MCF 10A (cell line): ENCODE measurements around the gene IFNK. TPM values are rescaled to one million over a fixed set of nuclear protein-coding genes. Genes with fewer than 3 reads are reported as not detected.

Source experiments
- BruUV-seq: library from RNA; stranded (reverse); fragments of 400-500 nt; replicated peaks from 2 replicates; lab custom pipeline; 2021; lab: Mats Ljungman, UMichigan
- CTCF ChIA-PET: fragments of 300-600 bp; sonication (Branson Sonifier 250); formaldehyde crosslinking; extraction: SDS; loops from one replicate; lab custom pipeline; 2021; ENCODE audit warnings: antibody characterized with exemption, inconsistent platforms; lab: Yijun Ruan, JAX
- POLR2A ChIA-PET: fragments of 300-600, 350-650 bp; sonication (Branson Sonifier 250); formaldehyde crosslinking; extraction: SDS; loops from one replicate; lab custom pipeline; 2020; ENCODE audit warnings: antibody characterized with exemption, inconsistent platforms; lab: Yijun Ruan, JAX
- DNase-seq: peaks from one replicate; pipeline ENCODE4 v3.0.0-alpha.2; 2018; ENCODE audit not compliant: unreplicated experiment
- H3K27ac Mint-ChIP-seq: one replicate; pipeline ENCODE4 v1.8.0; 2022; ENCODE audit warnings: mild to moderate bottlenecking, low read depth, mixed read lengths; ENCODE audit not compliant: unreplicated experiment
- H3K27me3 Mint-ChIP-seq: one replicate; pipeline ENCODE4 v1.8.0; 2022; ENCODE audit warnings: mixed read lengths; ENCODE audit not compliant: insufficient read depth, unreplicated experiment
- H3K36me3 Mint-ChIP-seq: one replicate; pipeline ENCODE4 v1.8.0; 2022; ENCODE audit warnings: mild to moderate bottlenecking, moderate library complexity, mixed read lengths; ENCODE audit not compliant: insufficient read depth, unreplicated experiment
- H3K4me1 Mint-ChIP-seq: one replicate; pipeline ENCODE4 v1.8.0; 2022; ENCODE audit warnings: mixed read lengths; ENCODE audit not compliant: insufficient read depth, unreplicated experiment
- H3K4me3 Mint-ChIP-seq: one replicate; pipeline ENCODE4 v1.8.0; 2022; ENCODE audit warnings: mild to moderate bottlenecking, moderate library complexity, mixed read lengths; ENCODE audit not compliant: unreplicated experiment
- H3K9me3 Mint-ChIP-seq: one replicate; pipeline ENCODE4 v1.8.0; 2022; ENCODE audit warnings: mixed read lengths; ENCODE audit not compliant: unreplicated experiment
- intact Hi-C: fragments of 100-400 bp; cut with micrococcal nuclease; formaldehyde crosslinking; loops from 2 replicates; pipeline ENCODE4 v1.14.1; 2022
- total RNA-seq: library from RNA; stranded (reverse); gene quantifications from 2 replicates; pipeline ENCODE4 v1.2.3, GENCODE V29; 2022
- TF ChIP-seq, protein P1 (sequence below): fragments of 200-600 bp; IDR thresholded peaks from one replicate; pipeline ENCODE4 v1.8.0; 2022; ENCODE audit warnings: antibody characterized with exemption, mild to moderate bottlenecking; ENCODE audit not compliant: unreplicated experiment

IFNK gene
- total RNA-seq, 1 experiment from 2014 or later = not detected

DNA sequence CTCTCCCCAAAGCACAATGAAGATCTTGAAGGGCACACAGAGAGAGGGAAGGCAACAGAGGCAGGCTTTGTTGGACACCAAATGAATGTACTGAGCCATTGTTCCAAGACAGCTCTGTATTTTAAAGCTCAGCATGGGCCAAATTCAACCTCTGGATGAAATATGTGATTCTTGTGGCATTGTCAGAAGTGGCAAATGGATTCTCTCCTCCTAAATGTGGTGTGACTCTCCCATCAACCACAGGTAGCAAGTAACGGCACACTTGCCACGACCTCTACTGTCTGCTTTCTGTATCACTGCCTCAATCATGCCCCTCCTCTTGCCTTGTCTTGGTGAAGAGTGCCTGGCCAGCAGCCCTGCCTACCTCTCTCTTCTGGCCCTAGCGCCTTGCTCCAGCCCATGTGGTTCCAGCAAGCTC is 11.6 kb downstream of the IFNK start:
- intact Hi-C loops = no loop called here
- ChIA-PET CTCF (interaction anchor here (0.6 to 7.9 kb wide), 7 partner anchors 12 to 274 kb away, joined by 3 to 45 read pairs (median 4); no protein-coding TSS in a partner anchor), POLR2A (interaction anchor here (0.7 to 1.4 kb wide), 3 partner anchors 8 to 202 kb away, joined by 3 to 4 read pairs (median 3); no protein-coding TSS in a partner anchor)
- TF ChIP-seq, protein P1, sequence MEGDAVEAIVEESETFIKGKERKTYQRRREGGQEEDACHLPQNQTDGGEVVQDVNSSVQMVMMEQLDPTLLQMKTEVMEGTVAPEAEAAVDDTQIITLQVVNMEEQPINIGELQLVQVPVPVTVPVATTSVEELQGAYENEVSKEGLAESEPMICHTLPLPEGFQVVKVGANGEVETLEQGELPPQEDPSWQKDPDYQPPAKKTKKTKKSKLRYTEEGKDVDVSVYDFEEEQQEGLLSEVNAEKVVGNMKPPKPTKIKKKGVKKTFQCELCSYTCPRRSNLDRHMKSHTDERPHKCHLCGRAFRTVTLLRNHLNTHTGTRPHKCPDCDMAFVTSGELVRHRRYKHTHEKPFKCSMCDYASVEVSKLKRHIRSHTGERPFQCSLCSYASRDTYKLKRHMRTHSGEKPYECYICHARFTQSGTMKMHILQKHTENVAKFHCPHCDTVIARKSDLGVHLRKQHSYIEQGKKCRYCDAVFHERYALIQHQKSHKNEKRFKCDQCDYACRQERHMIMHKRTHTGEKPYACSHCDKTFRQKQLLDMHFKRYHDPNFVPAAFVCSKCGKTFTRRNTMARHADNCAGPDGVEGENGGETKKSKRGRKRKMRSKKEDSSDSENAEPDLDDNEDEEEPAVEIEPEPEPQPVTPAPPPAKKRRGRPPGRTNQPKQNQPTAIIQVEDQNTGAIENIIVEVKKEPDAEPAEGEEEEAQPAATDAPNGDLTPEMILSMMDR = no peak
- Mint-ChIP-seq H3K4me3 (no peak overlapping the region), H3K27ac (no peak overlapping the region), H3K4me1 (peaks cover 26% of the 10 kb centered on the region), H3K9me3 (no peaks in the 10 kb centered on the region), H3K36me3 (no peaks in the 10 kb centered on the region), H3K27me3 (no peaks in the 10 kb centered on the region)
- no peak for DNase-seq
- BruUV-seq = no TSS peak

DNA sequence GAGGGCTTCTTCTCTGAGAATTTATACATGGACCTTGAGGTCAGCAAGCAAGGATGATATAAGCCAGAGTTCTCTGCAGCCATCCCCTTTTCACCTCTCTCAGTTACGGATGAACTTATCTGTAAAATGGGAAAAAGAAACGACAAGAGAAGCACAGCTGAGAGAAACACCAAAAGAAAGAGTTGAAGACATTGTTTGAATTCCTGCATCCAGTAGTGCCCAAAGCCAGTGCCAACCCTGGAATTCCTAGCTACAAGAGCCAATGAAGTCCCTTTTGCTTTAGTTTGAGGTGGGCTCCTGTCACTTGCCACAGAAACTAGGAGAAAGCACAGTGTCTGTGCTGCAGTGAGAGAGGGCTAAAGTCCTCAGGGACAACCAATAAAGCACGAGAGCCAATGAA is 12.1 kb downstream of the IFNK start:
- POLR2A ChIA-PET = interaction anchor here (1.1 to 1.4 kb wide), 2 partner anchors 38 to 203 kb away, joined by 3 to 4 read pairs; no protein-coding TSS in a partner anchor
- CTCF ChIA-PET = interaction anchor here (0.6 to 7.9 kb wide), 5 partner anchors 11 to 274 kb away, joined by 3 to 45 read pairs (median 5); no protein-coding TSS in a partner anchor
- H3K36me3 Mint-ChIP-seq = no peaks in the 10 kb centered on the region
- TF ChIP-seq, protein P1 = no peak
- no TSS peak for BruUV-seq
- no peaks in the 10 kb centered on the region for H3K27me3 Mint-ChIP-seq
- no peak overlapping the region for H3K4me3 Mint-ChIP-seq
- no peak for DNase-seq
- peaks cover 30% of the 10 kb centered on the region for H3K4me1 Mint-ChIP-seq
- no peak overlapping the region for H3K27ac Mint-ChIP-seq
- intact Hi-C loops = no loop called here
- no peaks in the 10 kb centered on the region for H3K9me3 Mint-ChIP-seq

DNA sequence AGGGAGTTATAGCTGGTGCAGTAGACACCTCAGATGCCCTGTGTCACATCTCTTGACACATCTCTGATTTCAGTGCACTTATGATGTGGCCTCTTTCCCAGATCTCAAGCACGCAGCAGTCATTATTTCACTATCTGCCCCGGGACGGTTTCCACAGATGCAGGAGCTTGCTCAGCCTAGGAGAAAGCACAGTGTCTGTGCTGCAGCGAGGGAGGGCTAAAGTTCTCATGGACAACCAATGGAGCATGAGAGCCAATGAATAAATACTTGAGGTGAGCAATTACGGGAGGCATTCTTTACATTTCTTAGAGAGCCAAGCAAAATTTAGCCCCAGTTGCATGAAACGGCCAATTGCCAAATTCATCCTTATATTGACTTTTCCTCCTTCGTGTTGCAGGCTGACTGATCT is 12.9 kb downstream of the IFNK start:
- Mint-ChIP-seq H3K9me3 (no peaks in the 10 kb centered on the region), H3K4me3 (no peak overlapping the region), H3K4me1 (peaks cover 35% of the 10 kb centered on the region), H3K27me3 (no peaks in the 10 kb centered on the region), H3K36me3 (no peaks in the 10 kb centered on the region), H3K27ac (no peak overlapping the region)
- intact Hi-C loops = no loop called here
- TF ChIP-seq, protein P1 = no peak
- ChIA-PET CTCF (interaction anchor here (0.6 to 7.9 kb wide), 4 partner anchors 50 to 275 kb away, joined by 3 to 45 read pairs (median 3); no protein-coding TSS in a partner anchor), POLR2A (no interaction called here)
- no TSS peak for BruUV-seq
- DNase-seq = no peak

DNA sequence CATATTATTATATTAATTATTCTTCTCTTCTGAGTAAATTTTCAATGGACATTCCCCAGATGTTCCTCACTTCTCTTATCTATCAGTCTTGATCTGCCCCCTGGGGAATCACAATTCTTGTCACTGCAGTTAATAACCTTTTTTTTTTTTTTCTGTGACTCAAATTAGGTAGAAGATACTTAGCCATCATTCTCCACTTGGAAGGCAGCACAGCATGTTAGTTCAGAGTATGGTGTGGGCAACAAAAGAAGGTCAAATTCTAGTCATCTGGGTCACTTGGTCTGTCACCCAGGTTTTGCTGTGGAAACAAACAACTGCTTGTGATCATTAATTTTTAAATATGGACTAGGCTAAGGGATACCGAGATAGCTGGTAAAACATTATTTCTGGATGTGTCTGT is 13.7 kb downstream of the IFNK start:
- BruUV-seq = no TSS peak
- Mint-ChIP-seq H3K36me3 (peaks cover under 1% of the 10 kb centered on the region), H3K9me3 (no peaks in the 10 kb centered on the region), H3K27me3 (no peaks in the 10 kb centered on the region), H3K4me1 (peaks cover 35% of the 10 kb centered on the region), H3K27ac (peak overlapping the region; percentile 12), H3K4me3 (no peak overlapping the region)
- POLR2A ChIA-PET = interaction anchor here (1.1 to 3.6 kb wide), 4 partner anchors 8 to 151 kb away, joined by 4 to 34 read pairs (median 12); partner anchors contain the start of gene MOB3B
- intact Hi-C loops = no loop called here
- CTCF ChIA-PET = interaction anchor here (0.6 to 7.9 kb wide), 8 partner anchors 8 to 562 kb away, joined by 3 to 45 read pairs (median 6); partner anchors contain the start of gene MOB3B
- no peak for DNase-seq
- TF ChIP-seq, protein P1 = no peak
